Left hindlimb (tissue), 1 donor: ENCODE results near the gene PGLYRP2.

Source experiments
- DNase-seq: peaks from one replicate; pipeline ENCODE4 v3.0.0-alpha.2; 2018

The PGLYRP2 gene

DNA sequence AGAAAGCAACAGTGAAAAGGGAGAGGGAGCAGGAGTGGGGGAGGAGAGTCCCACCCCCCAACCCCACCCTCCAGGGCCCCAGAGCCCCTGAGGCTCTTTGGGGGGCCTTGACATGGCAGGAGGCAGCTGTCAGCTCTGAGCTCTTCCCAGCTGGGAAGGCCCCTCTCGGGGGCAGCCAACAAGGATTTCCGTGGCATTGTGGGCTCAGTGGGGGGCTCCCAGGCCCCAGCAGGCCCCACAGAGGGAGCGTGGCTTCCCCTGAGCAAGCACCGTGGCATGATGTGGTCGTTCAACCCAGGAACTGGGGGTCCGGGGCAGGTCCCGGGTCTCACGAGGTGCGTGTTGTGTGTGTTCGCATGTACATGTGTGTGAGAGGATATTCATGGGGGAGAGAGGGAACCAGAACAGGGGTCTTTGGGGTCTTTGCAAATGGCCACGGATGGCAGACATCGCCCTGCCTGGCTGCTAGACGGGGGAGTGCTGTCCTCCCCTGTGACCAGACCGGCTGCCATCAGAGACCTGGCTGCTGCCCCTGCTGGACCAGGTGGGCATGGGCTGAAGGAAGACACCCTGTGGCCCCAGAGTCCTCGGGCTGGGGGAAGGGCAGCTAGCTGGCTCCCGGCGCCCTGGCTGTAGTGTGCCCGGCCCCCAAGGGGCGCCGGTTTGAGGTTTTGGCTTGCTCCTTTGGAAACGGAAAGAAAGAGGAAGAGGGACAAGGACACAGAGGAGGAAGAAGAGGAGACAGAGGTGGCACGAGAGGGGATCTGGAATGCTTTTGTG is 56.8 kb downstream of the PGLYRP2 start:
- no peak for DNase-seq

DNA sequence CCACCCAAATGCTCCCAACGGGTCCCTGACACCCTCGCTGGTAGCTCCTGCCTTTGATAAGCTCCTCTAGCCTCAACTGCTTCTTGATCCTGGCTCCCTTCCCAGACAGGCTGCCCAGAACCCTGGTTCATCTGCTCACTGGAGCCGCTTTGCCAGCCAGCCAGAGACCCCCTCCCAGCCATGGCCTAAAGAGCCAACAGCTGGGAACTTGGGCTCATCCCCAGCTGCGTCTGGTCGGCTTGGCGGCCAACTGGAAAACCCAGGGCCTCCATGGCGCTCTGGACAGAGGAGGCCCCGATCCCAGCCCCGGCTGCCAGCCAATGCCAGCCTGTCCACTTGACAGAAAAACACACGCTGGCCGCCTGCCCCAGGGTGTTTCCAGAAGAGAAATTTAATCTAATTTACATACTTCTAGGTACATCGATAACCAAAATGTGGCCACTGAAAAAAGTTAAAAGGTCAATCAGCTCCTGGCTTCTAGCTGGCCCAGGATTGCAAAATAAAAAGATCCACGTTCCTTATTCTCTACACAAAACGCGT is 57.5 kb downstream of the PGLYRP2 start:
- DNase-seq: peak; percentile 82

GRCh38 chr19:15421136-15421695 is 58.1 kb downstream of the PGLYRP2 start:
- DNase-seq: no peak

GRCh38 chr19:15419413-15420025 is 59.8 kb downstream of the PGLYRP2 start:
- no peak for DNase-seq
